HG03064 (cell line): ENCODE measurements around the gene FEZF2.

Source experiments
- ATAC-seq: cut with Tn5 transposase; IDR thresholded peaks from one replicate; pipeline ENCODE4 v1.9.1; 2021; ENCODE audit warnings: low read depth; ENCODE audit not compliant: unreplicated experiment

The FEZF2 gene

GRCh38 chr3:62335196-62335595 is 38.2 kb downstream of the FEZF2 start:
- no peak for ATAC-seq

GRCh38 chr3:62332835-62333244 is 40.5 kb downstream of the FEZF2 start:
- no peak for ATAC-seq

- ATAC-seq, result no peak
These were observed 41.3 kb downstream of the FEZF2 start for GRCh38 chr3:62332017-62332416.

- no peak for ATAC-seq
These were observed 43.4 kb downstream of the FEZF2 start for GRCh38 chr3:62329971-62330370.

- ATAC-seq, result no peak
These were observed 47.5 kb downstream of the FEZF2 start for GRCh38 chr3:62325896-62326295.

GRCh38 chr3:62323241-62323640 is 50.1 kb downstream of the FEZF2 start:
- ATAC-seq, result no peak
